ENCODE data around the gene GJC2. TPM values are rescaled to one million over a fixed set of nuclear protein-coding genes. Genes with fewer than 3 reads are reported as not detected.

GJC2 gene
- total RNA-seq, 3 donors from 2014 or later = 1.3 TPM

DNA sequence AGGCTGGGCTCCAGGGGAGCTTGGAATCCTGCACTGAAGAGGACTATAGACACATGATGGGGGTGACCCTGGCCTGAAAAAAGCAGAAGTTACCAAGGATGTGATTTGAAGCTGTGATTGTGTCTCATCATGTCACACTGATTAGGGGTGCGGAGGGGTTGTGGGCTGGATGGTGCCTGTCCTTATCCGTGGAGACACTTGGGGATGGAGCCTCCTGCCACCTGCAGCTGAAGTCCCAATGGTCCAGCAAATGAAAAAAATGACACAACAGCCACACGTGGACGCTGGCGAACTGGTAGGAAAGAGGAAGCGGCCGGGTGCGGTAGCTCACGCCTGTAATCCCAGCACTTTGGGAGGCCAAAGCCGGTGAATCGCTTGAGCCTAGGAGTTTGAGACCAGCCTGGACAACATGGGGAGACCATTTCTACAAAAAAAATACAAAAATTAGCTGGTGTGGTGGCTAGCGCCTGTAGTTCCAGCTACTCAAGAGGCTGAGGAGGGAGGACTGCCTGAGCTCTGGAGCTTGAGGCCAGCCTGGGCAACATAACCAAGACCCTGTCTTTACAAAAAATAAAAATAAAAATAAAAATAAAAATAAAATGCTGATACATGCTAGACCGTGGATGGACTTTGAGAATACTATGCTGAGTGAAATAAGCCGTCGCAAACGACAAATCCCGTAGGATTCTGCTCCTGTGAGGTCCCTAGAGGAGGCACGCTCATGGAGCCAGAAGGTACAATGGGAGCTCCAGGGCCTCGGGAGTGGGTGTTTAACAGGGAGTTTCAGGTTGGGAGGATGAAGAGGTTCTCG lies 15.0 kb downstream of the GJC2 start:
- DNase-seq (ENCODE audit: low spot score in 2 of 2) = no peak
- no peaks in the 10 kb centered on the region for H3K9me3 ChIP-seq
- peaks cover 5 to 6% of the 10 kb centered on the region in 2 donors for H3K4me1 ChIP-seq
- TF ChIP-seq POLR2A (IDR thresholded peaks at IDR 0.05) (no peak), POLR2AphosphoS5 (IDR thresholded peaks at IDR 0.05) (no peak)
- TF ChIP-seq, protein P1, sequence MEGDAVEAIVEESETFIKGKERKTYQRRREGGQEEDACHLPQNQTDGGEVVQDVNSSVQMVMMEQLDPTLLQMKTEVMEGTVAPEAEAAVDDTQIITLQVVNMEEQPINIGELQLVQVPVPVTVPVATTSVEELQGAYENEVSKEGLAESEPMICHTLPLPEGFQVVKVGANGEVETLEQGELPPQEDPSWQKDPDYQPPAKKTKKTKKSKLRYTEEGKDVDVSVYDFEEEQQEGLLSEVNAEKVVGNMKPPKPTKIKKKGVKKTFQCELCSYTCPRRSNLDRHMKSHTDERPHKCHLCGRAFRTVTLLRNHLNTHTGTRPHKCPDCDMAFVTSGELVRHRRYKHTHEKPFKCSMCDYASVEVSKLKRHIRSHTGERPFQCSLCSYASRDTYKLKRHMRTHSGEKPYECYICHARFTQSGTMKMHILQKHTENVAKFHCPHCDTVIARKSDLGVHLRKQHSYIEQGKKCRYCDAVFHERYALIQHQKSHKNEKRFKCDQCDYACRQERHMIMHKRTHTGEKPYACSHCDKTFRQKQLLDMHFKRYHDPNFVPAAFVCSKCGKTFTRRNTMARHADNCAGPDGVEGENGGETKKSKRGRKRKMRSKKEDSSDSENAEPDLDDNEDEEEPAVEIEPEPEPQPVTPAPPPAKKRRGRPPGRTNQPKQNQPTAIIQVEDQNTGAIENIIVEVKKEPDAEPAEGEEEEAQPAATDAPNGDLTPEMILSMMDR (IDR thresholded peaks at IDR 0.05) = no peak
- H3K4me3 ChIP-seq = peak overlapping the region; percentile 65 to 87 (median 73)
- H3K27me3 ChIP-seq = peaks cover 0 to 4% of the 10 kb centered on the region in 2 donors
- peak overlapping the region; percentile 99 to 100 for H3K27ac ChIP-seq
- intact Hi-C loops (cut with DNase I; ENCODE audit: low total_unique reads) = loop anchor here (2.0 kb wide), 1 partner anchor 26 kb away; no protein-coding TSS in a partner anchor
- no peaks in the 10 kb centered on the region for H3K36me3 ChIP-seq

DNA sequence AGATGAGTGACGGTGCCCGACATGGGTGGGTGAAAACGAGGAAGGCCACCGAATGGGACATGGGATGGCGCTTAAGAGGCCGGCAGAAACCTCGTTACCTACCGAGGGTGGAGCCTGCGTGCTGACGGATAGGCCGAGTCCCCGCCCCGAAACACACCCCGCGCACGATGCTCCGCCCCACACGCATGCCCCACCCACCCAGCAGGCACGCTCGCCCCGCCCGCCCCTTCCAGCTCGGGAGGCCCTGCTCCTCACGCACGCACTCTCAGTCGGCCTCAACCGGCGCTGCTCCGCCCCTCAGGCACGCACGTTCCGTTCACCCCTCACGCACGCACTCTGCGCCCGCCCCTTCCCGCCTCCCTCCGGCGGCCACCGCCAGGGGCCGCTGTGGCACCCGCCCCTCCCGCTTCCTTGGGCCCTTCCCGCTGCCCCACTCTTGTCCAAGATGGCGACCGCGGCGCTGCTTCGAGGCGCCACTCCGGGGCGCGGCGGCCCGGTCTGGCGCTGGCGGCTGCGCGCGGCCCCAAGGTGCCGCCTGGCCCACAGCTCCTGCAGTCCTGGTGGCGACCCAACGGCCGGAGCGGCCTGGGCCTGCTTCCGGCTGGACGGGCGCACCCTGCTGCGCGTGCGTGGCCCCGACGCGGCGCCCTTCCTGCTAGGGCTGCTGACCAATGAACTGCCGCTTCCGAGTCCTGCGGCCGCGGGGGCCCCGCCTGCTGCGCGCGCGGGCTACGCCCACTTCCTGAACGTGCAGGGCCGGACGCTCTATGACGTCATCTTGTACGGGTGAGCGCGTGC lies 15.8 kb downstream of the GJC2 start, which contains the start of gene IBA57:
TSS of gene IBA57 (plus strand) at position 433 of the 798 bp plus-strand sequence. CDS start at position 446, 13 bp downstream.
- Histone ChIP-seq H3K9me3 (no peaks in the 10 kb centered on the region), H3K27ac (peak within 1 kb of the TSS; percentile 99 to 100), H3K27me3 (no peaks in the 10 kb centered on the region), H3K4me1 (peaks cover 5 to 6% of the 10 kb centered on the region in 2 donors), H3K4me3 (peak within 1 kb of the TSS; percentile 65 to 87 (median 73)), H3K36me3 (no peaks in the 10 kb centered on the region)
- DNase-seq (ENCODE audit: low spot score in 2 of 2) = peak; percentile 99 to 100
- TF ChIP-seq POLR2A (IDR thresholded peaks at IDR 0.05) (peak; percentile 17), POLR2AphosphoS5 (IDR thresholded peaks at IDR 0.05) (peak; percentile 52 to 90 (median 80))
- TF ChIP-seq, protein P1 (IDR thresholded peaks at IDR 0.05) = peak; percentile 71 to 98 (median 78)
- intact Hi-C loops (cut with DNase I; ENCODE audit: low total_unique reads) = loop anchor here (2.0 kb wide), 1 partner anchor 27 kb away; no protein-coding TSS in a partner anchor

DNA sequence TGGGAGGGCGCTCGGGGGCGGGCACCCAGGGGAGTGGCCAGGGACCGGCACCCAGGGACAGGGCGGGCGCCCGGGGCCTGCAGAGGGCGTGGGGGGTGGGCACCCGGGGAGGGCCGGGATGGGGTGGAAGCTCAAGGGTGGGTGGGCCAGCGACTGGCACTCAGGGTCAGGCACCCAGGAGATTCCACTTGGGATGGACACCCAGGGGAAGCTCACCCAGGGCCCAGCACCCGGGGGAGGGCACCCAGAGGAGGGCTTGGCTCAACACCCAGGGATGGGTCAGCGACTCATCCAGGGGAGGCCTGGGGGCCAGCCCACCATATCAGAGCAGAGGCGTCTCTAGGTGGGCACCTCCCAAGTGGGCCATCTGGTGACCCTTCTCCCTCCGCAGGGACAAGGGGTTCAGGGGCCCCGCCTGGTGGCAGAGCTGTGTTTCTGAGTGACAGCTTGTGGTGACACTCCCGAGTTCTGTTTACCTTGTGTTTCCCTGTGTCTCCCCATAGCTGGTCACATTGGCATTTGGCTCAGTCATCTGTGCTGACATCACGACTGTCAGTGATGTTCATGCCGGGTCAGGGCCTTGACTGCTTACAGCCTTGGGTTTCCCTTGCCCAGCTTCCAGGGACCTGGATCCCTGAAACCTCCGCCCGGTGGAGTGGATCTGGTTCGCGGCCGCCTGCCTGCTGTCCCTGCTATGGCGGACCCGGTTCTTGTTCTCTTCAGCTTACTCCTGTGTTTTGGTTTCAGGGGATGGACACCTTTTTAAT lies 16.6 kb downstream of the GJC2 start:
- DNase-seq (ENCODE audit: low spot score in 2 of 2) = peak; percentile 83 to 93

DNA sequence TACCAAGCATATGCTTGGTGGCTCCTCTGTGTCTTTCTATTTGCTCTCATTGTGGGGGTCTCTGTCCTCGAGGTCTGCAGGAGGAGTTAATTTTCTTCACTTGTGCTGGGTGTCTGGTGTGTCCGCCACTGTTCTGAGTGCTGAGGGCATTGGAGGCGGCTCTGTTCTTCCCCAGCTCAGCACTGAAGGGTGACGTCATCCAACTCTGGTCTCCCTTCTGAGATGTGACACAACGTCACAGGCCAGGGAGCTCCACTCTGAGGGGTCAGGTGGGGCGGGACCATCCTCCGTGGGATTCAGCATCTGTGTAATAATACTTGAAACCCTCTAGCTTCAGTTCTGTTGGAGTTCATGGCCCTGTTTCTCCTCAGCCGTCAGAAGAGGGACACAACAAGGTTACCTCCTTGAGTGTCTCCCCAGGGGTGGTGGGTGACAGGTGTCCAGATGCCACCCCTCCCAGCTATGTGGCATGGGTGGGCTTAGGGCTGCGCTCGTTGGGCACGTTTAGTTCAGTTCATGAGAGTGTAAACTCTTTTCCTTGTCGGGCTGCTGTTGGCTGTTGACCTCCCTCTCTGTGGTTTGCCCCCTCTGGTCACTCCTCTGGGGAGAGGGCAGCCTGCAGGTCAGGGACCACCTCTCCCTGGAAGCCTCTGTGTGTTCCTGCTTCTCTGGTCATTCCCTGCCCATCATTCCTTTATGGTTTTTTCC lies 19.0 kb downstream of the GJC2 start:
- no peaks in the 10 kb centered on the region for H3K27me3 ChIP-seq
- no peak overlapping the region for H3K4me3 ChIP-seq
- H3K36me3 ChIP-seq = no peaks in the 10 kb centered on the region
- no peak overlapping the region for H3K27ac ChIP-seq
- DNase-seq (ENCODE audit: low spot score in 2 of 2) = no peak
- intact Hi-C loops (cut with DNase I; ENCODE audit: low total_unique reads) = no loop called here
- TF ChIP-seq, protein P1 (IDR thresholded peaks at IDR 0.05) = no peak
- TF ChIP-seq POLR2AphosphoS5 (IDR thresholded peaks at IDR 0.05) (no peak), POLR2A (IDR thresholded peaks at IDR 0.05) (no peak)
- peaks cover 0 to 6% of the 10 kb centered on the region in 2 donors for H3K4me1 ChIP-seq
- no peaks in the 10 kb centered on the region for H3K9me3 ChIP-seq

More for the DNA sequence above, 16.6 kb downstream of the GJC2 start:
- intact Hi-C loops (cut with DNase I; ENCODE audit: low total_unique reads) = no loop called here
- Histone ChIP-seq H3K9me3 (no peaks in the 10 kb centered on the region), H3K27ac (peak overlapping the region; percentile 99 to 100), H3K4me3 (peak overlapping the region; percentile 65 to 87 (median 73)), H3K36me3 (no peaks in the 10 kb centered on the region), H3K27me3 (no peaks in the 10 kb centered on the region), H3K4me1 (peaks cover 5 to 6% of the 10 kb centered on the region in 2 donors)
- TF ChIP-seq POLR2A (IDR thresholded peaks at IDR 0.05) = peak; percentile 5
- TF ChIP-seq, protein P1 (IDR thresholded peaks at IDR 0.05) = peak; percentile 42 to 55 (median 53)
- TF ChIP-seq POLR2AphosphoS5 (IDR thresholded peaks at IDR 0.05) = peak in 2 of 3 donors; percentile 37 to 75

Measured in breast epithelium (tissue), 4 donors.